Neuronal stem cell (in vitro differentiated cells): Measurements from ENCODE around the gene GJC1.
A peak's percentile ranks its signal among the peaks of the same experiment; 100 is the strongest.

ENCODE experiments used
- DNase-seq: peaks from one replicate; pipeline ENCODE4 v3.0.0-alpha.2; 2013; ENCODE audit warnings: low spot score
- H2AFZ ChIP-seq: one replicate; pipeline ENCODE4 v1.6.1; 2013; ENCODE audit warnings: mild to moderate bottlenecking, low read length, inconsistent platforms
- H2AK5ac ChIP-seq: 2 replicates; pipeline ENCODE4 v1.6.1; 2013; ENCODE audit warnings: low read depth, mild to moderate bottlenecking, inconsistent platforms, low read length, moderate library complexity, mixed read lengths
- H2BK120ac ChIP-seq: 2 replicates; pipeline ENCODE4 v1.6.1; 2013; ENCODE audit warnings: low read depth, mild to moderate bottlenecking, inconsistent platforms, low read length, moderate library complexity, mixed read lengths
- H2BK12ac ChIP-seq: one replicate; pipeline ENCODE4 v1.6.1; 2013; ENCODE audit warnings: low read length, inconsistent platforms
- H2BK15ac ChIP-seq: 2 replicates; pipeline ENCODE4 v1.6.1; 2013; ENCODE audit warnings: mild to moderate bottlenecking, low read length, inconsistent platforms, mixed read lengths
- H2BK5ac ChIP-seq: one replicate; pipeline ENCODE4 v1.6.1; 2013; ENCODE audit warnings: inconsistent platforms, mild to moderate bottlenecking, low read length, moderate library complexity
- H3K14ac ChIP-seq: one replicate; pipeline ENCODE4 v1.6.1; 2013; ENCODE audit warnings: low read length, inconsistent platforms
- H3K18ac ChIP-seq: 2 replicates; pipeline ENCODE4 v1.6.1; 2013; ENCODE audit warnings: low read length, inconsistent platforms
- H3K23ac ChIP-seq: 2 replicates; pipeline ENCODE4 v1.6.1; 2013; ENCODE audit warnings: low read depth, mild to moderate bottlenecking, mixed read lengths, low read length, inconsistent platforms; ENCODE audit not compliant: poor library complexity
- H3K27ac ChIP-seq: replicated peaks from 3 replicates; pipeline ENCODE4 v1.5.1; 2013; ENCODE audit warnings: low read length, inconsistent platforms
- H3K27me3 ChIP-seq, 3 experiments: 2 replicates each; pipeline ENCODE4 v1.6.1; 2013; ENCODE audit warnings: low read length in 3 of 3, mild to moderate bottlenecking in 2 of 3, inconsistent platforms in 1 of 3, low read depth in 1 of 3, mixed read lengths in 1 of 3, moderate library complexity in 1 of 3; ENCODE audit not compliant: control insufficient read depth in 3 of 3, insufficient read depth in 3 of 3
- H3K36me3 ChIP-seq, 2 donors: replicated peaks in 1 of 2; 2 replicates each; pipeline ENCODE4 v1.6.1; 2013; ENCODE audit warnings: low read length in 2 of 2; ENCODE audit not compliant: control insufficient read depth in 2 of 2, insufficient read depth in 2 of 2
- H3K4ac ChIP-seq: 2 replicates; pipeline ENCODE4 v1.6.1; 2013; ENCODE audit warnings: inconsistent platforms, mild to moderate bottlenecking, low read length, moderate library complexity
- H3K4me1 ChIP-seq, 2 donors: 1 replicate in 1 of 2; 2 replicates in 1 of 2; pipeline ENCODE4 v1.6.1; 2013; ENCODE audit warnings: low read length in 2 of 2, low read depth in 1 of 2; ENCODE audit not compliant: control insufficient read depth in 2 of 2, insufficient read depth in 1 of 2
- H3K4me2 ChIP-seq: one replicate; pipeline ENCODE4 v1.6.1; 2013; ENCODE audit warnings: mild to moderate bottlenecking, low read length, inconsistent platforms; ENCODE audit not compliant: insufficient read depth, poor library complexity, severe bottlenecking
- H3K4me3 ChIP-seq, 2 donors: 2 replicates each; pipeline ENCODE4 v1.5.1; 2013; ENCODE audit warnings: low read length in 2 of 2, mild to moderate bottlenecking in 2 of 2, inconsistent platforms in 1 of 2, moderate library complexity in 1 of 2
- H3K79me1 ChIP-seq: one replicate; pipeline ENCODE4 v1.6.1; 2013; ENCODE audit warnings: low read depth, mild to moderate bottlenecking, inconsistent platforms, low read length, moderate library complexity
- H3K9ac ChIP-seq: one replicate; pipeline ENCODE4 v1.6.1; 2013; ENCODE audit warnings: mild to moderate bottlenecking, low read depth, low read length, inconsistent platforms; ENCODE audit not compliant: poor library complexity
- H3K9me3 ChIP-seq, 2 donors: replicated peaks in 1 of 2; 2 replicates each; pipeline versions ENCODE3 to v1.6.1; 2013; ENCODE audit warnings: low read length in 2 of 2, mild to moderate bottlenecking in 2 of 2, inconsistent platforms in 1 of 2, low read depth in 1 of 2, mixed read lengths in 1 of 2, moderate library complexity in 1 of 2; ENCODE audit not compliant: control insufficient read depth in 2 of 2, insufficient read depth in 1 of 2
- H4K8ac ChIP-seq: one replicate; pipeline ENCODE4 v1.6.1; 2013; ENCODE audit warnings: low read depth, mild to moderate bottlenecking, inconsistent platforms, low read length, moderate library complexity
- H4K91ac ChIP-seq: one replicate; pipeline ENCODE4 v1.6.1; 2013; ENCODE audit warnings: low read length, low read depth, mild to moderate bottlenecking, inconsistent platforms; ENCODE audit not compliant: poor library complexity
- WGBS, 2 donors: extraction: QIAGEN DNeasy Blood & Tissue Kit; methylation state at CpG; one replicate each; pipeline ENCODE4 v1.1.7; 2013; ENCODE audit warnings: missing lambda C conversion rate in 2 of 2, mixed read lengths in 1 of 2; ENCODE audit not compliant: insufficient read length in 2 of 2, insufficient replicate concordance in 1 of 2; ENCODE audit errors: extremely low coverage in 2 of 2; 5-methylcytosine and 5-hydroxymethylcytosine counted together

Gene GJC1

DNA sequence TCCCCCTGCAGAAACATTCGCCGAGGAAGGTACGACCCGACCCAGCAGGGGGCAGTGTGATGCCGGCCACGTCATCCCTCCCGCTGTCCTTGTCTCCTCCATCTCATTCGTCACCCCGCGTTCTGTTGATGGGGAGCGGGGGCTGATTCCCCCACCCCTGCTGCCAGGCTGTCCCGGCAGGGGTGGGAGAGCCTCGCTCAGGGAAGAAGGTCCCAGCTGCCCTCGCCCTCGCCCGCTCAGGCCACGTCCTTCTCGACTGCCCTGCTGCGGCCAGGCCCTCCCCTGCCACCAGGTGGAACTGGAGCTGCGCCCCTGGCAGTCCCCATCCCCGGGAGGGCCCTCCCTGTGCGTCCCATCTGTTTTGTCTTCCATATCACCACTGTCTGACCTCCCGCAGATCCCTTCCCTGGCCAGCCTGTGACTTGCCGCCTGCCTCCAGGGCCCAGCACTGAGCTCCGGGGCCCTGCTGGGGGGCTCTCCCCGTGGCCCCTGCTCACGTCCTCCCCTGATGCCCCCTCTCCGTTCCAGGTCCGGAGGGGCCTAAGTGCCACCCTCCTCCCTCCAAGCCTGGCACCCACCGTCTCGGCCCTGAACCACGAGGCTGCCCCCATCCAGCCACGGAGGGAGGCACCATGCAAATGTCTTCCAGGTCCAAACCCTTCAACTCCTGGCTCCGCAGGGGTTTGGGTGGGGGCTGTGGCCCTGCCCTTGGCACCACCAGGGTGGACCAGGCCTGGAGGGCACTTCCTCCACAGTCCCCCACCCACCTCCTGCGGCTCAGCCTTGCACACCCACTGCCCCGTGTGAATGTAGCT lies 50.7 kb downstream of the GJC1 start:
- Histone ChIP-seq H3K18ac (peak overlapping the region; percentile 96), H2BK120ac (no peak overlapping the region), H3K4ac (peak overlapping the region; percentile 96), H3K9ac (peak overlapping the region; percentile 93), H2BK12ac (peak overlapping the region; percentile 98), H3K36me3 (no peaks in the 10 kb centered on the region), H3K4me1 (peaks cover 14 to 18% of the 10 kb centered on the region in 2 donors), H3K27me3 (peaks cover 0 to 19% (median 15%) of the 10 kb centered on the region in 3 experiments), H3K4me3 (peak overlapping the region in 1 of 2 donors; percentile 71), H3K23ac (peak overlapping the region; percentile 98), H4K8ac (no peak overlapping the region), H2AK5ac (peak overlapping the region; percentile 97), H3K14ac (peak overlapping the region; percentile 47), H2BK15ac (peak overlapping the region; percentile 98), H3K9me3 (no peaks in the 10 kb centered on the region), H2BK5ac (peak overlapping the region; percentile 77), H2AFZ (peak overlapping the region; percentile 82), H3K4me2 (peak overlapping the region; percentile 72), H4K91ac (peak overlapping the region; percentile 65), H3K79me1 (peaks cover 2% of the 10 kb centered on the region), H3K27ac (no peak overlapping the region)
- no CpG with 5 or more reads among the region's 36 CpGs for WGBS, 2 donors
- peak; percentile 73 for DNase-seq

DNA sequence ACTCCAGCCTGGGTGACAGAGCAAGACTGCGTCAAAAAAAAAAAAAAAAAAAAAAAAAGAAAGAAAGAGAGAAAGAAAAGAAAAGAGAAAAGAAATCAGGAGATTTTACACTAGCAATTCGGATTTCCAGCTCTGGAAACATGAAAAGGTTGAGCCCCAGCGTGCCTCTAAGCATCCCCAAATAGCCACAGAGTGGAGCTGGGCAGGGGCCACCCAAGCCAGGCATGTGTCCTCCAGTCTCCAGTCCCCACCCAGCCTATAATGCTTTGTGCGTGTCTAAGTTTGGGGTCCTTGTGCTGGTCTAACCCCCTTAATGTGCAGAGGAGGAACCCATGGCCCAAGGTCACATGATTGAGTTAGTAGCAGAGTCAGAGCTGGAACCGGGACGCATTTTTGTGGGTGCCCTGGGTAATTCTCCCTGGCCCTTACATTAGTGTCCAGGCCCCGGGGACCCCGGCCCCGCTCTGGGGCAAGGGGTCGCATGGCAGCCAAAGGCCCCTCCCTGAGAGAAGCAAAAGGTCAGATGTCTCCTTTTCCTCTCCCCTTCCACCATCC lies 51.4 kb downstream of the GJC1 start:
- Histone ChIP-seq H2BK5ac (peak overlapping the region; percentile 77), H2BK12ac (no peak overlapping the region), H2BK15ac (peak overlapping the region; percentile 98), H3K23ac (peak overlapping the region; percentile 98), H3K27ac (no peak overlapping the region), H2AK5ac (no peak overlapping the region), H3K9me3 (no peaks in the 10 kb centered on the region), H2AFZ (peak overlapping the region; percentile 82), H3K36me3 (no peaks in the 10 kb centered on the region), H3K4me3 (no peak overlapping the region), H3K18ac (peak overlapping the region; percentile 96), H4K91ac (no peak overlapping the region), H3K79me1 (peaks cover 3% of the 10 kb centered on the region), H3K4ac (no peak overlapping the region), H3K27me3 (peaks cover 0 to 19% (median 15%) of the 10 kb centered on the region in 3 experiments), H3K4me2 (no peak overlapping the region), H3K14ac (no peak overlapping the region), H2BK120ac (no peak overlapping the region), H3K9ac (no peak overlapping the region), H4K8ac (no peak overlapping the region), H3K4me1 (peaks cover 14 to 18% of the 10 kb centered on the region in 2 donors)
- WGBS, 2 donors: no CpG with 5 or more reads among the region's 10 CpGs
- no peak for DNase-seq

DNA sequence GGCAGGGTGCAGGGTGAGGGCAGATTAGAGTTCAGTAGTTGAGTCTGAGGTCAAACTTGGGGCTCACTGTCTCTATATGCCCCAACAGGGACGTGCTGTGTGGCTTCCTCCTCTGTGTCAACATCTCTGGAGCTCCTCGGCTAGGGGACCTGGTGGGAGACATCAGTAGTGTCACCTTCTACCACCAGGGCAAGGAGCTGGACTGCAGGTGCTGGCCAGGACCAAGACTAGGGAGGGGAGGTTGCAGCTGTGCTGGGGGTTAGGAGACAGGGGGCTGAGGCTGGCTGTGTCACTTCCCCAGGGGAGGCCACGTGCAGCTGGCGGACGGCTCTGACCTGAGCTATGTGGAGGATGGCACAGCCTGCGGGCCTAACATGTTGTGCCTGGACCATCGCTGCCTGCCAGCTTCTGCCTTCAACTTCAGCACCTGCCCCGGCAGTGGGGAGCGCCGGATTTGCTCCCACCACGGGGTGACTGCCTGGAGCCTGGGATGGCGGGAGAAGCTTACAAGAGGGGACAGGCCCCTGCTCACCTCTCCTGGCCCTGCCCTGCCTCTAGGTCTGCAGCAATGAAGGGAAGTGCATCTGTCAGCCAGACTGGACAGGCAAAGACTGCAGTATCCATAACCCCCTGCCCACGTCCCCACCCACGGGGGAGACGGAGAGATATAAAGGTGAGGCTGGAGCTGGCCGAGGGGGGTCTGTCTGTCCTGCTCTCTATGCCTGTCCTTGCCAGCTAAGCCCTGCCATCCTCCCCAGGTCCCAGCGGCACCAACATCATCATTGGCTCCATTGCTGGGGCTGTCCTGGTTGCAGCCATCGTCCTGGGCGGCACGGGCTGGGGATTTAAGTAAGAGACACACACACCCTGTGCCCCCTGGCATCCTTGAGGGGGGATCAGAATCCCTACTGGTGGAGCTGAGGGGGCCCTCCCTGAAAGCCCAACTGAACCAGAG lies 52.4 kb downstream of the GJC1 start:
- Histone ChIP-seq H3K4me1 (peaks cover 11 to 18% of the 10 kb centered on the region in 2 donors), H2BK15ac (no peak overlapping the region), H3K79me1 (peaks cover 3% of the 10 kb centered on the region), H3K27me3 (peaks cover 0 to 23% (median 15%) of the 10 kb centered on the region in 3 experiments), H3K9me3 (no peaks in the 10 kb centered on the region), H2AFZ (no peak overlapping the region), H3K27ac (no peak overlapping the region), H3K14ac (peak overlapping the region; percentile 38), H2BK5ac (no peak overlapping the region), H2AK5ac (peak overlapping the region; percentile 40), H4K91ac (no peak overlapping the region), H2BK120ac (no peak overlapping the region), H3K4ac (no peak overlapping the region), H3K36me3 (no peaks in the 10 kb centered on the region), H3K18ac (peak overlapping the region; percentile 62), H3K4me2 (no peak overlapping the region), H3K9ac (peak overlapping the region; percentile 37), H4K8ac (no peak overlapping the region), H2BK12ac (peak overlapping the region; percentile 80), H3K23ac (no peak overlapping the region), H3K4me3 (no peak overlapping the region)
- no CpG with 5 or more reads among the region's 20 CpGs for WGBS, 2 donors
- no peak for DNase-seq
